Measurements from ENCODE around the gene PODXL2.
A peak's percentile ranks its signal among the peaks of the same experiment; 100 is the strongest.

Gene PODXL2

GRCh38 chr3:127670229-127670559 lies 41.2 kb downstream of the PODXL2 start:
- peaks cover 15% of the 10 kb centered on the region for H3K4me1 ChIP-seq (ENCODE audit: control insufficient read depth, insufficient read depth, low read length)
- H3K27ac ChIP-seq (ENCODE audit: low read depth, low read length), result no peak overlapping the region
- no peak overlapping the region for H3K9ac ChIP-seq (ENCODE audit: low read length)
- peaks cover 10% of the 10 kb centered on the region for H3K27me3 ChIP-seq (ENCODE audit: control insufficient read depth, insufficient read depth, low read length)
- no peaks in the 10 kb centered on the region for H3K36me3 ChIP-seq (ENCODE audit: control insufficient read depth, insufficient read depth, low read length)
- H3K4me3 ChIP-seq (ENCODE audit: low read depth, low read length), result no peak overlapping the region
- no peaks in the 10 kb centered on the region for H3K9me3 ChIP-seq (ENCODE audit: control insufficient read depth, insufficient read depth, low read depth, low read length)

- no peaks in the 10 kb centered on the region for H3K9me3 ChIP-seq (ENCODE audit: control insufficient read depth, insufficient read depth, low read depth, low read length)
- H3K36me3 ChIP-seq (ENCODE audit: control insufficient read depth, insufficient read depth, low read length), result no peaks in the 10 kb centered on the region
- H3K4me3 ChIP-seq (ENCODE audit: low read depth, low read length), result no peak overlapping the region
- H3K4me1 ChIP-seq (ENCODE audit: control insufficient read depth, insufficient read depth, low read length), result peaks cover 15% of the 10 kb centered on the region
- H3K27ac ChIP-seq (ENCODE audit: low read depth, low read length), result no peak overlapping the region
- H3K9ac ChIP-seq (ENCODE audit: low read length), result no peak overlapping the region
- H3K27me3 ChIP-seq (ENCODE audit: control insufficient read depth, insufficient read depth, low read length), result peaks cover 10% of the 10 kb centered on the region
Observed at GRCh38 chr3:127670761-127671522, 42.0 kb downstream of the PODXL2 start.

GRCh38 chr3:127671523-127672428 lies 42.8 kb downstream of the PODXL2 start:
- peaks cover 10% of the 10 kb centered on the region for H3K27me3 ChIP-seq (ENCODE audit: control insufficient read depth, insufficient read depth, low read length)
- H3K9me3 ChIP-seq (ENCODE audit: control insufficient read depth, insufficient read depth, low read depth, low read length), result no peaks in the 10 kb centered on the region
- H3K4me3 ChIP-seq (ENCODE audit: low read depth, low read length), result peak overlapping the region; percentile 68
- H3K9ac ChIP-seq (ENCODE audit: low read length), result peak overlapping the region; percentile 63
- peaks cover 15% of the 10 kb centered on the region for H3K4me1 ChIP-seq (ENCODE audit: control insufficient read depth, insufficient read depth, low read length)
- peak overlapping the region; percentile 62; the same call in 1 of the 2 replicates for H3K27ac ChIP-seq (ENCODE audit: low read depth, low read length)
- no peaks in the 10 kb centered on the region for H3K36me3 ChIP-seq (ENCODE audit: control insufficient read depth, insufficient read depth, low read length)

GRCh38 chr3:127672429-127673190 lies 43.6 kb downstream of the PODXL2 start, which contains the start of gene ABTB1:
TSS of gene ABTB1 (plus strand) at chr3:127672952. CDS start at chr3:127673026, 74 bp downstream.
- peak within 1 kb of the TSS; percentile 82 for H3K4me3 ChIP-seq (ENCODE audit: low read depth, low read length)
- no peaks in the 10 kb centered on the region for H3K9me3 ChIP-seq (ENCODE audit: control insufficient read depth, insufficient read depth, low read depth, low read length)
- peaks cover 10% of the 10 kb centered on the region for H3K27me3 ChIP-seq (ENCODE audit: control insufficient read depth, insufficient read depth, low read length)
- peaks cover 15% of the 10 kb centered on the region for H3K4me1 ChIP-seq (ENCODE audit: control insufficient read depth, insufficient read depth, low read length)
- H3K36me3 ChIP-seq (ENCODE audit: control insufficient read depth, insufficient read depth, low read length), result no peaks in the 10 kb centered on the region
- H3K9ac ChIP-seq (ENCODE audit: low read length), result peak within 1 kb of the TSS; percentile 63
- H3K27ac ChIP-seq (ENCODE audit: low read depth, low read length), result peak within 1 kb of the TSS; percentile 62; the same call in 1 of the 2 replicates

- peak overlapping the region; percentile 82 for H3K4me3 ChIP-seq (ENCODE audit: low read depth, low read length)
- no peak overlapping the region for H3K27ac ChIP-seq (ENCODE audit: low read depth, low read length)
- peak overlapping the region; percentile 35 for H3K9ac ChIP-seq (ENCODE audit: low read length)
- peaks cover 10% of the 10 kb centered on the region for H3K27me3 ChIP-seq (ENCODE audit: control insufficient read depth, insufficient read depth, low read length)
- H3K4me1 ChIP-seq (ENCODE audit: control insufficient read depth, insufficient read depth, low read length), result peaks cover 15% of the 10 kb centered on the region
- no peaks in the 10 kb centered on the region for H3K36me3 ChIP-seq (ENCODE audit: control insufficient read depth, insufficient read depth, low read length)
- H3K9me3 ChIP-seq (ENCODE audit: control insufficient read depth, insufficient read depth, low read depth, low read length), result no peaks in the 10 kb centered on the region
Observed at GRCh38 chr3:127673191-127674100, 44.5 kb downstream of the PODXL2 start.

- H3K36me3 ChIP-seq (ENCODE audit: control insufficient read depth, insufficient read depth, low read length), result no peaks in the 10 kb centered on the region
- peaks cover 15% of the 10 kb centered on the region for H3K4me1 ChIP-seq (ENCODE audit: control insufficient read depth, insufficient read depth, low read length)
- no peak overlapping the region for H3K9ac ChIP-seq (ENCODE audit: low read length)
- H3K27ac ChIP-seq (ENCODE audit: low read depth, low read length), result no peak overlapping the region
- peak overlapping the region; percentile 82 for H3K4me3 ChIP-seq (ENCODE audit: low read depth, low read length)
- H3K27me3 ChIP-seq (ENCODE audit: control insufficient read depth, insufficient read depth, low read length), result peaks cover 10% of the 10 kb centered on the region
- H3K9me3 ChIP-seq (ENCODE audit: control insufficient read depth, insufficient read depth, low read depth, low read length), result no peaks in the 10 kb centered on the region
Observed at GRCh38 chr3:127674101-127674721, 45.2 kb downstream of the PODXL2 start.

- Histone ChIP-seq H3K27ac (ENCODE audit: low read depth, low read length) (no peak overlapping the region), H3K4me1 (ENCODE audit: control insufficient read depth, insufficient read depth, low read length) (peaks cover 15% of the 10 kb centered on the region), H3K9ac (ENCODE audit: low read length) (no peak overlapping the region), H3K27me3 (ENCODE audit: control insufficient read depth, insufficient read depth, low read length) (peaks cover 10% of the 10 kb centered on the region), H3K9me3 (ENCODE audit: control insufficient read depth, insufficient read depth, low read depth, low read length) (no peaks in the 10 kb centered on the region), H3K4me3 (ENCODE audit: low read depth, low read length) (no peak overlapping the region), H3K36me3 (ENCODE audit: control insufficient read depth, insufficient read depth, low read length) (no peaks in the 10 kb centered on the region)
Observed at GRCh38 chr3:127674790-127675189, 45.8 kb downstream of the PODXL2 start.

GRCh38 chr3:127675651-127676391 lies 46.8 kb downstream of the PODXL2 start:
- Histone ChIP-seq H3K36me3 (ENCODE audit: control insufficient read depth, insufficient read depth, low read length) (no peaks in the 10 kb centered on the region), H3K27ac (ENCODE audit: low read depth, low read length) (no peak overlapping the region), H3K4me3 (ENCODE audit: low read depth, low read length) (no peak overlapping the region), H3K9me3 (ENCODE audit: control insufficient read depth, insufficient read depth, low read depth, low read length) (no peaks in the 10 kb centered on the region), H3K4me1 (ENCODE audit: control insufficient read depth, insufficient read depth, low read length) (peaks cover 15% of the 10 kb centered on the region), H3K9ac (ENCODE audit: low read length) (no peak overlapping the region), H3K27me3 (ENCODE audit: control insufficient read depth, insufficient read depth, low read length) (peaks cover 10% of the 10 kb centered on the region)

- H3K9me3 ChIP-seq (ENCODE audit: control insufficient read depth, insufficient read depth, low read depth, low read length), result no peaks in the 10 kb centered on the region
- H3K9ac ChIP-seq (ENCODE audit: low read length), result no peak overlapping the region
- peaks cover 15% of the 10 kb centered on the region for H3K4me1 ChIP-seq (ENCODE audit: control insufficient read depth, insufficient read depth, low read length)
- no peaks in the 10 kb centered on the region for H3K36me3 ChIP-seq (ENCODE audit: control insufficient read depth, insufficient read depth, low read length)
- H3K27me3 ChIP-seq (ENCODE audit: control insufficient read depth, insufficient read depth, low read length), result peaks cover 10% of the 10 kb centered on the region
- H3K4me3 ChIP-seq (ENCODE audit: low read depth, low read length), result no peak overlapping the region
- H3K27ac ChIP-seq (ENCODE audit: low read depth, low read length), result no peak overlapping the region
Observed at GRCh38 chr3:127676456-127676855, 47.5 kb downstream of the PODXL2 start.

Data from HUES6 (cell line).